Activated naive CD8-positive, alpha-beta T cell treated with anti-CD3 and anti-CD28 coated beads for 36 hours (primary cell): ENCODE results near the gene ISL2. TPM values are rescaled to one million over a fixed set of nuclear protein-coding genes. Genes with fewer than 3 reads are reported as not detected.

Experiments used
- DNase-seq: peaks from one replicate; pipeline ENCODE4 v3.0.0; 2021
- H3K27ac Mint-ChIP-seq: one replicate; pipeline ENCODE4 v1.8.0; 2022; ENCODE audit warnings: mild to moderate bottlenecking, moderate library complexity, mixed read lengths
- H3K27me3 Mint-ChIP-seq: one replicate; pipeline ENCODE4 v1.8.0; 2022; ENCODE audit warnings: mild to moderate bottlenecking, mixed read lengths
- H3K36me3 Mint-ChIP-seq: one replicate; pipeline ENCODE4 v1.8.0; 2021; ENCODE audit warnings: mild to moderate bottlenecking, mixed read lengths
- H3K4me1 Mint-ChIP-seq: one replicate; pipeline ENCODE4 v1.8.0; 2021; ENCODE audit warnings: mixed read lengths
- H3K4me3 Mint-ChIP-seq: one replicate; pipeline ENCODE4 v1.8.0; 2022; ENCODE audit warnings: mild to moderate bottlenecking, moderate library complexity, mixed read lengths
- H3K9me3 Mint-ChIP-seq: one replicate; pipeline ENCODE4 v1.8.0; 2022; ENCODE audit warnings: mixed read lengths
- total RNA-seq, 2 experiments: library from RNA; stranded (reverse); gene quantifications; one replicate each; pipeline ENCODE4 v1.2.3, GENCODE V29; 2021

Gene ISL2
- total RNA-seq, 2 experiments from 2014 or later: 0.22 TPM; not detected in 1

DNA sequence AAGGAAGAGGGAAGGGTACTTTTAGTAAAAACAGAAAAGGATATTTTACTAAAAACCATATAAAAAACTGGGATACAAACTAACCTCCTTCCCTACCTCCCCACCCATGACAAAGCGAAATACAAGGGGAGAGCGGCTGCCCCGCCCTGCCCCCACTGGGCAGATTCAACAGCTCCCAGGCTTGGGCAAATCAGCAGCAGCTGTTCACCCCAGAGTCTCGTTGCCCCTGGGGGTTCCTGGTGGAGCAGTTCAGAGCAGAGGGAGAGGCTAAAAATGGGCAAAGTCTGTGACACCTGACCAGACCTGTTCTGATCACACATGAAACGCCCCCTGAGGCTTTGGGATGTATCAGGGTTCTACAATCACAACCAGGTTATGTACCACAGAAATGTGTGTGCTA, 22.8 kb upstream of the ISL2 start:
- Mint-ChIP-seq H3K27me3 (no peaks in the 10 kb centered on the region), H3K4me3 (no peak overlapping the region), H3K36me3 (peaks cover 6% of the 10 kb centered on the region), H3K4me1 (peaks cover 18% of the 10 kb centered on the region), H3K27ac (no peak overlapping the region), H3K9me3 (peaks cover 1% of the 10 kb centered on the region)
- no peak for DNase-seq

DNA sequence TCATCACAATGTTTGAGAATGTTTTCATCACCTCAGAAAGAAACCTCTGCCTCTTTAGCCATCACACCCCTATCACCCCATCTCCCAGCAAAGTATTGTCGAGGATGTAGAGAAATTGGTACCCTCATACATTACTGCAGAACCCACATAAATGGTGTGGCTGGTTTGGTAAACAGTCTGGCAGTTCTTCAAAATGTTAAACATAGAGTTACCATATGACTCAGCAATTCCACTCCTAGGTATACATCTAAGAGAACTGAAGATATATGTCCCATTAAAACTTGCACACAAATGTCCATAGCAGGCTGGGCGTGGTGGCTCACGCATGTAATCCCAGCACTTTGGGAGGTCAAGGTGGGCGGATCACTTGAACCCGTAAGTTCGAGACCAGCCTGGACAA, 16.6 kb upstream of the ISL2 start:
- Mint-ChIP-seq H3K9me3 (no peaks in the 10 kb centered on the region), H3K4me3 (no peak overlapping the region), H3K27me3 (peaks cover 45% of the 10 kb centered on the region), H3K4me1 (peaks cover 3% of the 10 kb centered on the region), H3K27ac (no peak overlapping the region), H3K36me3 (no peaks in the 10 kb centered on the region)
- no peak for DNase-seq

DNA sequence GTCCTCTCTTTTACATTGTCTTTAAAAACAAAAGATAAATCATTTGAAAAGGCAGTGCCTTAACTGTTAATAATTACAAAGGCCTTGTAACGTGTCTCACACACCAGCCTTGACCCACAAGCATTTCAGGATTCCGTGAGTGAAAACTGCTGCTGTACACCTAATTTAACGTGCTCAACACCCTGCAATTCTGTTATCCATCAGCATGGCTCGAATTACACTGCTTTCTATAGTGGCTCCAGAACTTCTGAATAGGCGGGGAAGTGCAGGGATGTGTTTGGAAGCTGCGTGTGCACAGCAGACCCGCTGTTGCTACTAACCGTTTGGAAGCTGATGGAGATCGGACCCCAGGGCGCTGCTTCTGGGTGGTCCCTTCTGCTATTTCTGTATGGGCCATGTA, 15.4 kb upstream of the ISL2 start:
- H3K9me3 Mint-ChIP-seq: no peaks in the 10 kb centered on the region
- no peaks in the 10 kb centered on the region for H3K36me3 Mint-ChIP-seq
- peaks cover 50% of the 10 kb centered on the region for H3K27me3 Mint-ChIP-seq

DNA sequence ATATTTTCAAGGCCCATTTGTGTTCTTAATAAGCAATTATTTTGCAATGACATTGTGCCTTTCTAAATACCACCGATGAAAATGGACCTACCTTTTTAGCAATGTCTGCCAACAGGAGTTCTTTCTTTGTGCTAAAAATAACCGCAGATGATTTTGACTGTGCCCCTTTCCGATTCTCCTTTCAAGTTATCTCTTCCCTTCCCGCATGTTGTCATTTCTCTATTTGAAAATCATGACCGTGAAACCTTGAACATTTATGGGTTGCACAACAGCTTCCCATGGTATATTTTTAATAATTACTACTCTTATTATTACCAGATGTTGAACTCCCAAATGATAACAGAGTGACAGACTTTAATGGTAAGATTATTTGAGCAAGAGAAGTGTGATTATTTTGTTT, 15.0 kb upstream of the ISL2 start:
- Mint-ChIP-seq H3K9me3 (no peaks in the 10 kb centered on the region), H3K4me3 (no peak overlapping the region), H3K36me3 (no peaks in the 10 kb centered on the region), H3K4me1 (peaks cover 3% of the 10 kb centered on the region), H3K27me3 (peaks cover 52% of the 10 kb centered on the region), H3K27ac (no peak overlapping the region)
- DNase-seq: no peak

More for the DNA sequence above, 15.4 kb upstream of the ISL2 start:
- no peak overlapping the region for H3K4me3 Mint-ChIP-seq
- no peak for DNase-seq
- H3K27ac Mint-ChIP-seq: no peak overlapping the region
- H3K4me1 Mint-ChIP-seq: peaks cover 3% of the 10 kb centered on the region

DNA sequence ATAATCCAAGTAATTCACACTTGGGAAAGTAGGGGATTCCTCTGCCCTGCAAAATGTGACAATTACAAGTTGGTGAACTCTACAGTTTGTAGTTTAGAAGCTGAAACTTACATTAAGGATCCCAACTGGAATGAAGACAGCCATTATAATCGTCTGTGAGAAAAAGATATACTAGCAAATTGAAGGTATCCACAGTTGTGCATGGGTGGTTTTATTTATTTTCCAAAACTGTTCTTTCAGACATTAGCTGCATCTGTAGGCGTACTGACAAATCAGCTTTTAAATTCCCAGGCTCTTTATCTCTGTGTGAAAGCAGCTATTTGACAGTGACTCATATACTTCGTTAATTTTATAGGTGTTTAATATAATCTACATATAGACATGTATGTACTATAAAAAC, 12.5 kb upstream of the ISL2 start:
- Mint-ChIP-seq H3K36me3 (no peaks in the 10 kb centered on the region), H3K27ac (no peak overlapping the region), H3K4me3 (no peak overlapping the region), H3K27me3 (peaks cover 52% of the 10 kb centered on the region), H3K4me1 (peaks cover 3% of the 10 kb centered on the region), H3K9me3 (no peaks in the 10 kb centered on the region)
- DNase-seq: no peak

DNA sequence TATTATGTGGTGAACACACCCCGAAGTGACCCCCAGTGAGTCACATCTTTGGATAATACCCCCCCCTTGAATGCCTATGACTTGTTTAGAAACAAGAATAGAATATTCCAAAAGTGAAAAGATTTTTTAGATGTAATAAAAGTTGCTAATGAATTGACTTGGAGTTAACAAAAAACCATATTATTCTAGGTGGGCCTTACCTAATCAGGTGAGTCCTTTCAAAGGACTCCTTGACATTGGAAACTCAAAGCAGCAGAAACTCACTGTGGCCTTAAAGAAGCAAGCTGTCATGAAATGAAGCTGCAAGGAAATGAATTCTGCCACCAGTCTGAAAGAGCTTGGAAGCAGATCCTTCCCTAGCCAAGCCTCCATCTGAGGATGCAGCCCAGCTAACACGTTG, 10.9 kb upstream of the ISL2 start:
- DNase-seq: no peak
- Mint-ChIP-seq H3K27ac (no peak overlapping the region), H3K4me1 (no peaks in the 10 kb centered on the region), H3K4me3 (no peak overlapping the region), H3K27me3 (peaks cover 53% of the 10 kb centered on the region), H3K36me3 (no peaks in the 10 kb centered on the region), H3K9me3 (no peaks in the 10 kb centered on the region)

DNA sequence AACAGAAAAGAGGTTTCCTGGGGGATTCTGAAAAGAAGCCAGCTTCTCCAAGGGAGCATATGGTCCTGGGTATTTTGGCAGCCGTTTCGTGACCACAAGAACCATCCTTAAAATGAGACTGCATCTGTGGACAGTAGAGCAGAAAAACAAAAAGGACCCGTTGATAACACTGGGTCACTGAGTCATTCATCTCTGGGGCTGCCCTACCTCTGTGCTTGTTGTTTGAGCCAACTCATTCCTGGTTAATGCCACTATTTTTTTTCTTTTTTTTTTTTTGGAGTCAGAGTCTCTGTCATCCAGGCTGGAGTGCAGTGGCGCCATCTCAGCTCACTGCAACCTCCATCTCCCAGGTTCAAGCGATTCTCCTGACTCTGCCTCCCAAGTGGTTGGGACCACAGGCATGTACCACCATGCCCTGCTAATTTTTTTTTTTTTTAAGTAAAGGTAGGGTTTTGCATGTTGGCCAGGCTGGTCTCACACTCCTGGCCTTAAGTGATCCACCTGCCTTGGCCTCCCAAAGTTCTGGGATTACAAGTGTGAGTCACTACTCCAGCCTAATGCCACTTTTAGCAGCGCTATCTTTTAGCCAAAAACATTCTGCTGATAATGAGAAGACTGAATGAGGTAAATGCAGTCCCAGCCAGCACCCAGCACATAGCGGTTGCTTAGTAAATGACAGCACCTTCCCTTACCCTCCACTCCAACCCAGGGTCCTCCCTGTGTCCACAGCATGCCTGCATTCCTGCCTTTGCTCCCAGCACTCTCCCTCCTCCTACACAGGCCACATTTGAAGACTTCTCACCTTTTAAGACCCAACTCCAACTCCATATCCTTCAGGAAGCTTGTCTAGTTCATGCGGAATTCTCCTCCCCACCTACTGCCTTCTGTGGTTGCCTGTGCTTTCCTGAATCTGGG, 9.1 kb upstream of the ISL2 start:
- H3K27ac Mint-ChIP-seq: no peak overlapping the region
- H3K36me3 Mint-ChIP-seq: no peaks in the 10 kb centered on the region
- H3K27me3 Mint-ChIP-seq: peaks cover 54% of the 10 kb centered on the region
- H3K4me3 Mint-ChIP-seq: no peak overlapping the region
- H3K9me3 Mint-ChIP-seq: no peaks in the 10 kb centered on the region
- DNase-seq: no peak
- no peaks in the 10 kb centered on the region for H3K4me1 Mint-ChIP-seq

DNA sequence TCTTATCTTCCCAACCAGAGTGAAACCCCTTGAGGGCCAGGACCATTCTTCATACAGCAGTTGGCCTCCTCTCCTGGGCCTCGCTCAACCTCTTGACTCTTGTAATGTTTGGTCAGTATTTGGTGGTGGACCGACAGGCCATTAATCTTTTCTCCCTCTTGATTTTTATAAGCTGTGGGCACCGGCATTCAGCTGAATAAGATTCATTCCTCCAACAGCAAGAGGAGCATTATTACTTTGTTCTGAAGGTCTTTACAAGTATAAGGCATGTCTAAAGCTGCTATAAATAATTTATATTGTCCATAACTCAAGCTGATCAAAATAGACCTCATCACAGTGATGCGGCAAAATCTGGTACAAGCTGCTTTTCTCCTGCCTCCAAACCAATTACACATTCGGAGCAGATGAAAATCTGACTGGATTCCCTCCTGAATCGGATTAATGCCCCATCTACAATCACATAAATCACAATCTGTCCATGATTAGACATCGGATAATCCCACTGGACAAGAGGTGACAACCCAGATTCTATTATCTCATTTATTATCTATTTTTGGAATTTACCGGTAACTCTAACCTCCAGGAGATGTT, 8.4 kb upstream of the ISL2 start:
- Mint-ChIP-seq H3K27me3 (peaks cover 53% of the 10 kb centered on the region), H3K27ac (no peak overlapping the region), H3K36me3 (no peaks in the 10 kb centered on the region), H3K4me3 (no peak overlapping the region), H3K4me1 (no peaks in the 10 kb centered on the region), H3K9me3 (no peaks in the 10 kb centered on the region)
- no peak for DNase-seq

DNA sequence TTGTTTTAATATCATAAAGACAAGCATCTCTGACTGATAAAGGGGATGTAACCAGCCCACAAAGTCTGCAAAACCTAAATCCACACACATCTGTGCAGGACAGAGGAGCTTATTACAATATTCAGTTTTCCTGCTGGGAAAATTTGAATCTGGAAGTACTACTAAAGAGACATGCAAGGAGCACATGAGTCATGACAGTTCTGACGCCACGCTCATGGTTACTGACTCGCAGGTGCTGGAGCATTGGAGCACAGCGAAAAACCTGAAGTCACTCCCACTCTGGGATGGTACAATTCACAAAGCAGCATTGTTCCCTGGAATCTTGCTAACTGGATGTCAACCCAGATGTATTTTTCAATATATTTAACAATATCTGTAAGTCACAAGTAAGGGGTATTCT, 7.6 kb upstream of the ISL2 start:
- Mint-ChIP-seq H3K27ac (no peak overlapping the region), H3K36me3 (no peaks in the 10 kb centered on the region), H3K4me1 (no peaks in the 10 kb centered on the region), H3K27me3 (peaks cover 53% of the 10 kb centered on the region), H3K4me3 (no peak overlapping the region), H3K9me3 (no peaks in the 10 kb centered on the region)
- DNase-seq: no peak

DNA sequence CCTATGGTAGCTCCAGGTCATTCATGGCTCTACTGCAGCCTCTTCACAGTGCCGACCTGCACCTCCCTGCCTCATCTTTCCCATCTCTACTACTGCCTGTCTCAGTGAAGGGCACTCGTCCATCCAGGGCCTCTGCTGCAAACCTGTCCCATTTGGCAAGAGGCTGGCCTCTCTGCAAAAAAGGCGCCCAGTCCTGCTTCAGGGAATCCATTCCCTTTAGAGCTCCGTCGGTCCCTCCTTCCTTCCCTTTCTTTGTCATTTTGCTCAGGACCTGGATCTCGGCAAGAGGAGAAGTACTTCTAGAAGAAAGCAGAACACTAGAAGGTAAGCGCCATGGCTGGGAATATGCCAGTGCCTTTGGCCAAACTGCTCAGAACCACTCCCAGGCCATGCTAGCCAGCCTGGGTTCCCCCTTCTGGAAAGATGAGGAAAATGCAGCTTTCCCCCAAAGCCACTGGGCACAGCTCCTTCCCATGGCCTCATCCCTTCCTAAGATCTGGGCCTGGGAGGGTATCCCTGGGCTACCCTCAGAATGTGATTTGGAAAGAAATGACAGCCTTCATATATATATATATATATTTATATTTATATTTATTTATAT, 6.4 kb upstream of the ISL2 start:
- Mint-ChIP-seq H3K4me3 (no peak overlapping the region), H3K9me3 (no peaks in the 10 kb centered on the region), H3K27me3 (peaks cover 53% of the 10 kb centered on the region), H3K4me1 (peaks cover 1% of the 10 kb centered on the region), H3K27ac (no peak overlapping the region), H3K36me3 (no peaks in the 10 kb centered on the region)
- no peak for DNase-seq

DNA sequence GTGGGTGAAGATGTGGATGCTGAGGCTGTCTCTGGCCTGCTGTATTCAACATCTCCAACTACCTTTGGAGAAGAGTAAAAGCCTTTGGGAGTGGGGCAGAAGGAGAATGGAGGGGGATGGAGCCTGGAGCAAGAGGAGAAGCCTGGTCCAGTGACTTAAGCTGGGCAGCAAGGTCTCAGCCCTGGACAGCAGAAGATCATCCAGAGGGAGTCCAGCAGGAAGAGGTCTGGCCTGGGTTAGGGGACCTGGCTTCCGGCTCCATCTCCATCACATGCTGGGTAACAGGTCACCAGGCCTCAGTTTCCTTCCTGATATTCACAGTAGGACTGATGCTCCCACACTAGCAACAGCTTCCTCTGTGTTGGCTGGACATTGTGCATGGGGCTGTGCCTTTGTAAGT, 3.8 kb upstream of the ISL2 start:
- DNase-seq: no peak

DNA sequence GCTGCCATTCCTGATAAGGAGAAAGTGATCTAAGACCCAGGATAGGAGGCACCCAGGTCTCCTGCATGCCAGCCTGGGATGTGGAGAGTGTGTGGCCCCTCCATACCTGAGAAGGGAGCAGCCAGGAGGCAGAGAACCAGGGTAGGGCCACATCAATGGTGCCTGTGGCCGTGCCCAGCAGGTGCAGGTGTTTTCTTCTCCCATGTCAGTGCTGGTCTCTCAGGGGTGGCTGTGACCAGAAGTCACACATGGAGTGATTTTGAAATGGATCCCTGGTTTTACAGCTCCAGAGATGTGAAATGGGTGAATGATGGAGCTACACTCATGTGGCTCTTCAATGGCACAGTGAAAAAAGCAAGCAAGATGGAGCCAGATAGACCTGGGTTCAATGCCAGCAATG, 3.3 kb upstream of the ISL2 start:
- Mint-ChIP-seq H3K27ac (no peak overlapping the region), H3K9me3 (no peaks in the 10 kb centered on the region), H3K27me3 (peaks cover 75% of the 10 kb centered on the region)

More for the DNA sequence above, 3.8 kb upstream of the ISL2 start:
- H3K9me3 Mint-ChIP-seq: no peaks in the 10 kb centered on the region
- H3K27me3 Mint-ChIP-seq: peaks cover 74% of the 10 kb centered on the region
- H3K27ac Mint-ChIP-seq: no peak overlapping the region
- peaks cover 21% of the 10 kb centered on the region for H3K4me1 Mint-ChIP-seq
- H3K36me3 Mint-ChIP-seq: no peaks in the 10 kb centered on the region
- H3K4me3 Mint-ChIP-seq: no peak overlapping the region

DNA sequence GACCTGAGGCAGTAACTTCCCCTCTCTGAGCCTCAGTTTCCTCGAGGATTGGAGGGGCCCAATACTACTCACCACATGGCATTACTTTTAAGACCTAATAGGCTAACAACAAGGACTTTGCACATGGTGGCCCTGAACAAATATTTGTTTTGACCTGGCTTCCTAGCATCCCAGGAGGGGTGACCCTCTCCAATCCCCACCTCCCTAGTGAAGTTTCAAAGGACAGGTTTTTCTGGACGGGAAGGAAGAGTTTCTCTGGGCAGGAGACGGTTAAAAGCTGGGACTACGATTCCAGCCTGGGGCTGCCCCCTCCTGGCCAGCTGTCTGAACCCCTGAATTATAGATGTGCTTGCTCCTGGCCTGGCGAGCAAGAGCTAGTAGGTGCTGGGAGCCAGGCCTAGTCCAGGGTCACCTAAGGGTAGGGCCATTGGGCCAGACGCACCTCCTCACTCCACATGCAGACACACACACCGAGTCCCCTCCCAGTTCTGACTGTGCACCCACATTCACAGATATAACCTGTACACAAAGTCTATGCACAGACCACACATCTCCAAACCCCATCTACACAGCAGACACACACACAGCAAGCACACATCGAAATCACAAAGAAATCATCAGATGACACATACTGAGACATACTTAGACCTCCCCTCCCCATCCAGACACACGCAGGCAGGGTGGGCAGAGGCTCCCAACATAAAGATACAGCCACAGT, 2.7 kb upstream of the ISL2 start:
- Mint-ChIP-seq H3K4me1 (peaks cover 26% of the 10 kb centered on the region), H3K4me3 (no peak overlapping the region), H3K36me3 (no peaks in the 10 kb centered on the region), H3K27ac (no peak overlapping the region), H3K27me3 (peaks cover 80% of the 10 kb centered on the region), H3K9me3 (no peaks in the 10 kb centered on the region)
- no peak for DNase-seq

More for the DNA sequence above, 3.3 kb upstream of the ISL2 start:
- H3K4me1 Mint-ChIP-seq: peaks cover 21% of the 10 kb centered on the region
- no peaks in the 10 kb centered on the region for H3K36me3 Mint-ChIP-seq
- DNase-seq: no peak
- no peak overlapping the region for H3K4me3 Mint-ChIP-seq

DNA sequence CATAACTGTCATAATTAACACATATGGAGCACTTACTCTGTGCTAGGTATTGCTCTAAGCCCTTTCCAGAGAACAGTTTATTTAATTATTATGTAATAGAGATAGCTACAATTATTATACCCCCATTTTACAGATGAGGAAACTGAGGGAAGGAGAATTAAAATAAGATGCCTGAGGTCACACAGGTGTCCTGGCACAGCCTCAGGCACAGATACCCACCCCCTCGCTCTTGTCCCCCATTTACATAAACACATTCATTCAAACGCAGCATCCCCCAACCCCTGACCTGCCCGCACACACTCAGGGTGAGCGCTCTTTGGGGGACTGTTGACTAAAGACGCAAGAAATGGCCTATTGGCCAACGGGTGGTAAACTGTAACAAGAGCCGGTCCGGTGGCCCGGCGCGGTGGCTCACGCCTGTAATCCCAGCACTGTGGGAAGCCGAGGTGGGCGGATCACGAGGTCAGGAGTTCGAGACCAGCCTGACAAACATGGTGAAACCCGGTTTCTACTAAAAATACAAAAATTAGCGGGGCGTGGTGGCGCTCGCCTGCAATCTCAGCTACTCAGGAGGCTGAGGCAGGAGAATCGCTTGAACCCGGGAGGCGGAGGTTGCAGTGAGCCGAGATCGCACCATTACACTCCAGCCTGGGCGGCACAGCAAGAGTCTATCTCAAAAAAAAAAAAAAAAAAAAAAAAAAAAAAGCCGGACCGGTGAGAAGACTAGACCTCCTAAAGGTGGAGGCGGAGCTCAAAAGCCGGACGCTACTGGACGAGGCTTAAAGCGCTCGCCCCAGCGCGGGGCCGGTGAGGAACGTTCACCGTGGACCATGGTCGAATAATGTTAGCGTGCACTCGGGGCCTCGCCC, 1.9 kb upstream of the ISL2 start:
- H3K4me1 Mint-ChIP-seq: peaks cover 32% of the 10 kb centered on the region
- H3K27me3 Mint-ChIP-seq: peaks cover 83% of the 10 kb centered on the region
- no peak for DNase-seq
- H3K4me3 Mint-ChIP-seq: no peak overlapping the region
- H3K36me3 Mint-ChIP-seq: no peaks in the 10 kb centered on the region
- no peaks in the 10 kb centered on the region for H3K9me3 Mint-ChIP-seq
- H3K27ac Mint-ChIP-seq: no peak overlapping the region
